ENCODE data around the gene KLHL14.

The KLHL14 gene

GRCh38 chr18:32711862-32712261, 61.0 kb downstream of the KLHL14 start:
- FAIRE-seq: no peak
- TF ChIP-seq TAF1 (IDR thresholded peaks at IDR 0.05; ENCODE audit: borderline replicate concordance, low read depth, low read length): no peak
- no peak for TF ChIP-seq POLR2AphosphoS5 (IDR thresholded peaks at IDR 0.05; ENCODE audit: low read depth, low read length)
- no peak for TF ChIP-seq POLR2A (IDR thresholded peaks at IDR 0.05; ENCODE audit: low read depth, low read length)
- no peak for DNase-seq (ENCODE audit: insufficient read length)

GRCh38 chr18:32707586-32707985, 65.2 kb downstream of the KLHL14 start:
- FAIRE-seq (no peak), DNase-seq (ENCODE audit: insufficient read length) (no peak)
- TF ChIP-seq POLR2A (IDR thresholded peaks at IDR 0.05; ENCODE audit: low read depth, low read length) (no peak), TAF1 (IDR thresholded peaks at IDR 0.05; ENCODE audit: borderline replicate concordance, low read depth, low read length) (no peak), POLR2AphosphoS5 (IDR thresholded peaks at IDR 0.05; ENCODE audit: low read depth, low read length) (no peak)

GRCh38 chr18:32707147-32707546, 65.7 kb downstream of the KLHL14 start:
- FAIRE-seq (no peak), DNase-seq (ENCODE audit: insufficient read length) (no peak)
- TF ChIP-seq TAF1 (IDR thresholded peaks at IDR 0.05; ENCODE audit: borderline replicate concordance, low read depth, low read length) (no peak), POLR2A (IDR thresholded peaks at IDR 0.05; ENCODE audit: low read depth, low read length) (no peak), POLR2AphosphoS5 (IDR thresholded peaks at IDR 0.05; ENCODE audit: low read depth, low read length) (no peak)

- FAIRE-seq (no peak), DNase-seq (ENCODE audit: insufficient read length) (no peak)
- TF ChIP-seq TAF1 (IDR thresholded peaks at IDR 0.05; ENCODE audit: borderline replicate concordance, low read depth, low read length): no peak
- TF ChIP-seq POLR2A (IDR thresholded peaks at IDR 0.05; ENCODE audit: low read depth, low read length): no peak
These were observed 71.5 kb downstream of the KLHL14 start for GRCh38 chr18:32701313-32701712.

GRCh38 chr18:32698153-32698552, 74.7 kb downstream of the KLHL14 start:
- FAIRE-seq: no peak
- DNase-seq (ENCODE audit: insufficient read length): no peak
- TF ChIP-seq POLR2A (IDR thresholded peaks at IDR 0.05; ENCODE audit: low read depth, low read length) (no peak), POLR2AphosphoS5 (IDR thresholded peaks at IDR 0.05; ENCODE audit: low read depth, low read length) (no peak), TAF1 (IDR thresholded peaks at IDR 0.05; ENCODE audit: borderline replicate concordance, low read depth, low read length) (no peak)

GRCh38 chr18:32696376-32696775, 76.4 kb downstream of the KLHL14 start:
- TF ChIP-seq TAF1 (IDR thresholded peaks at IDR 0.05; ENCODE audit: borderline replicate concordance, low read depth, low read length): no peak
- FAIRE-seq (no peak), DNase-seq (ENCODE audit: insufficient read length) (no peak)

- FAIRE-seq (no peak), DNase-seq (ENCODE audit: insufficient read length) (no peak)
- TF ChIP-seq TAF1 (IDR thresholded peaks at IDR 0.05; ENCODE audit: borderline replicate concordance, low read depth, low read length): no peak
- TF ChIP-seq POLR2AphosphoS5 (IDR thresholded peaks at IDR 0.05; ENCODE audit: low read depth, low read length): no peak
- no peak for TF ChIP-seq POLR2A (IDR thresholded peaks at IDR 0.05; ENCODE audit: low read depth, low read length)
These were observed 77.3 kb downstream of the KLHL14 start for GRCh38 chr18:32695534-32695933.

GRCh38 chr18:32688821-32689220, 84.0 kb downstream of the KLHL14 start:
- no peak for FAIRE-seq

GRCh38 chr18:32684940-32685339, 87.9 kb downstream of the KLHL14 start:
- no peak for FAIRE-seq
- no peak for DNase-seq (ENCODE audit: insufficient read length)
- no peak for TF ChIP-seq TAF1 (IDR thresholded peaks at IDR 0.05; ENCODE audit: borderline replicate concordance, low read depth, low read length)
- no peak for TF ChIP-seq POLR2AphosphoS5 (IDR thresholded peaks at IDR 0.05; ENCODE audit: low read depth, low read length)
- TF ChIP-seq POLR2A (IDR thresholded peaks at IDR 0.05; ENCODE audit: low read depth, low read length): no peak

More at GRCh38 chr18:32688821-32689220, 84.0 kb downstream of the KLHL14 start:
- TF ChIP-seq TAF1 (IDR thresholded peaks at IDR 0.05; ENCODE audit: borderline replicate concordance, low read depth, low read length) (no peak), POLR2A (IDR thresholded peaks at IDR 0.05; ENCODE audit: low read depth, low read length) (no peak), POLR2AphosphoS5 (IDR thresholded peaks at IDR 0.05; ENCODE audit: low read depth, low read length) (no peak)
- DNase-seq (ENCODE audit: insufficient read length): no peak

- FAIRE-seq (no peak), DNase-seq (ENCODE audit: insufficient read length) (no peak)
- no peak for TF ChIP-seq POLR2A (IDR thresholded peaks at IDR 0.05; ENCODE audit: low read depth, low read length)
- TF ChIP-seq POLR2AphosphoS5 (IDR thresholded peaks at IDR 0.05; ENCODE audit: low read depth, low read length): no peak
These were observed 88.7 kb downstream of the KLHL14 start for GRCh38 chr18:32684096-32684495.

GRCh38 chr18:32683044-32683443, 89.8 kb downstream of the KLHL14 start:
- no peak for FAIRE-seq
- TF ChIP-seq POLR2AphosphoS5 (IDR thresholded peaks at IDR 0.05; ENCODE audit: low read depth, low read length) (no peak), POLR2A (IDR thresholded peaks at IDR 0.05; ENCODE audit: low read depth, low read length) (no peak), TAF1 (IDR thresholded peaks at IDR 0.05; ENCODE audit: borderline replicate concordance, low read depth, low read length) (no peak)
- no peak for DNase-seq (ENCODE audit: insufficient read length)

GRCh38 chr18:32677578-32677977, 95.2 kb downstream of the KLHL14 start:
- TF ChIP-seq TAF1 (IDR thresholded peaks at IDR 0.05; ENCODE audit: borderline replicate concordance, low read depth, low read length) (no peak), POLR2A (IDR thresholded peaks at IDR 0.05; ENCODE audit: low read depth, low read length) (no peak), POLR2AphosphoS5 (IDR thresholded peaks at IDR 0.05; ENCODE audit: low read depth, low read length) (no peak)
- DNase-seq (ENCODE audit: insufficient read length) (no peak), FAIRE-seq (no peak)

- FAIRE-seq (no peak), DNase-seq (ENCODE audit: insufficient read length) (no peak)
- TF ChIP-seq TAF1 (IDR thresholded peaks at IDR 0.05; ENCODE audit: borderline replicate concordance, low read depth, low read length): no peak
- no peak for TF ChIP-seq POLR2AphosphoS5 (IDR thresholded peaks at IDR 0.05; ENCODE audit: low read depth, low read length)
- TF ChIP-seq POLR2A (IDR thresholded peaks at IDR 0.05; ENCODE audit: low read depth, low read length): no peak
These were observed 98.3 kb downstream of the KLHL14 start for GRCh38 chr18:32674491-32674890.

All from GM12892 (cell line).